Measurements from ENCODE around the gene EPS8. TPM values are rescaled to one million over a fixed set of nuclear protein-coding genes. Genes with fewer than 3 reads are reported as not detected.
A peak's percentile ranks its signal among the peaks of the same experiment; 100 is the strongest.

Gene EPS8
- total and polyA plus RNA-seq, 7 donors, result 47.7 to 132 (median 108) TPM

GRCh38 chr12:15688838-15689625 lies 100.2 kb downstream of the EPS8 start:
- H3K27ac ChIP-seq, result peak overlapping the region; percentile 62 to 83 (median 72)
- H3K36me3 ChIP-seq, result no peaks in the 10 kb centered on the region
- peak overlapping the region in 3 of 4 donors; percentile 12 to 17 (median 17) for H3K4me3 ChIP-seq
- TF ChIP-seq POLR2AphosphoS5 (IDR thresholded peaks at IDR 0.05), result no peak
- TF ChIP-seq EP300 (IDR thresholded peaks at IDR 0.05), result no peak
- TF ChIP-seq CTCF (IDR thresholded peaks at IDR 0.05), result no peak
- TF ChIP-seq POLR2A (IDR thresholded peaks at IDR 0.05), result no peak
- 43 to 60% methylated on average over 6 of the region's 6 CpGs for WGBS, 2 donors
- H3K9me3 ChIP-seq, result no peaks in the 10 kb centered on the region
- peaks cover 0 to 55% (median 50%) of the 10 kb centered on the region in 4 donors for H3K4me1 ChIP-seq
- no peak for DNase-seq
- no peaks in the 10 kb centered on the region for H3K27me3 ChIP-seq
- intact Hi-C loops (cut with DNase I), result no loop called here

GRCh38 chr12:15688202-15688736 lies 100.9 kb downstream of the EPS8 start:
- peak; percentile 84 for DNase-seq
- intact Hi-C loops (cut with DNase I), result no loop called here
- 62 to 83% methylated on average over 8 of the region's 8 CpGs for WGBS, 2 donors

GRCh38 chr12:15687583-15687982 lies 101.6 kb downstream of the EPS8 start:
- Histone ChIP-seq H3K4me1 (peaks cover 0 to 46% (median 39%) of the 10 kb centered on the region in 4 donors), H3K27me3 (no peaks in the 10 kb centered on the region), H3K4me3 (no peak overlapping the region), H3K36me3 (no peaks in the 10 kb centered on the region), H3K27ac (peak overlapping the region in 3 of 4 donors; percentile 62 to 83 (median 74)), H3K9me3 (no peaks in the 10 kb centered on the region)
- no peak for DNase-seq
- no peak for TF ChIP-seq CTCF (IDR thresholded peaks at IDR 0.05)
- no peak for TF ChIP-seq EP300 (IDR thresholded peaks at IDR 0.05)
- TF ChIP-seq POLR2AphosphoS5 (IDR thresholded peaks at IDR 0.05), result no peak
- TF ChIP-seq POLR2A (IDR thresholded peaks at IDR 0.05), result no peak
- intact Hi-C loops (cut with DNase I), result no loop called here

More at GRCh38 chr12:15688202-15688736, 100.9 kb downstream of the EPS8 start:
- Histone ChIP-seq H3K9me3 (no peaks in the 10 kb centered on the region), H3K27ac (peak overlapping the region; percentile 62 to 83 (median 72)), H3K4me1 (peaks cover 0 to 52% (median 44%) of the 10 kb centered on the region in 4 donors), H3K4me3 (peak overlapping the region in 3 of 4 donors; percentile 12 to 17 (median 17)), H3K27me3 (no peaks in the 10 kb centered on the region), H3K36me3 (no peaks in the 10 kb centered on the region)
- TF ChIP-seq CTCF (IDR thresholded peaks at IDR 0.05) (no peak), POLR2A (IDR thresholded peaks at IDR 0.05) (no peak), POLR2AphosphoS5 (IDR thresholded peaks at IDR 0.05) (peak; percentile 50 to 80 (median 76)), EP300 (IDR thresholded peaks at IDR 0.05) (no peak)

- no peak overlapping the region for H3K4me3 ChIP-seq
- no peaks in the 10 kb centered on the region for H3K36me3 ChIP-seq
- 82 to 91% methylated on average over 6 of the region's 6 CpGs for WGBS, 2 donors
- no peak for DNase-seq
- H3K4me1 ChIP-seq, result peaks cover 0 to 29% (median 22%) of the 10 kb centered on the region in 4 donors
- H3K27ac ChIP-seq, result no peak overlapping the region
- no peak for TF ChIP-seq EP300 (IDR thresholded peaks at IDR 0.05)
- no peak for TF ChIP-seq POLR2AphosphoS5 (IDR thresholded peaks at IDR 0.05)
- TF ChIP-seq POLR2A (IDR thresholded peaks at IDR 0.05), result no peak
- no peak for TF ChIP-seq CTCF (IDR thresholded peaks at IDR 0.05)
- no peaks in the 10 kb centered on the region for H3K27me3 ChIP-seq
- intact Hi-C loops (cut with DNase I), result no loop called here
- no peaks in the 10 kb centered on the region for H3K9me3 ChIP-seq
These were observed 104.1 kb downstream of the EPS8 start for GRCh38 chr12:15684896-15685658.

Data from sigmoid colon (tissue), 7 donors.